GM12878 (cell line): Measurements from ENCODE around the gene CYB5A.

Experiments used
- CTCF ChIP-seq, 3 experiments: IDR thresholded peaks in 2 of 3; conservative IDR thresholded peaks in 1 of 3; 2 replicates each; pipeline ENCODE4 v1.5.1; 2011; ENCODE audit warnings: low read depth in 3 of 3, low read length in 3 of 3, mild to moderate bottlenecking in 3 of 3, control low read depth in 2 of 3, moderate library complexity in 2 of 3, inconsistent platforms in 1 of 3, mixed read lengths in 1 of 3; ENCODE audit not compliant: control insufficient read depth in 2 of 3, insufficient read depth in 1 of 3; ENCODE audit errors: extremely low read depth in 1 of 3
- EP300 ChIP-seq, 2 experiments: fragments of 150-350 bp in 1 of 2; IDR thresholded peaks; 2 replicates each; pipeline ENCODE4 v1.6.1; 2011 to 2012; ENCODE audit warnings: low read depth in 2 of 2, low read length in 2 of 2, borderline replicate concordance in 1 of 2, improper control_type of control experiment in 1 of 2, inconsistent platforms in 1 of 2; ENCODE audit not compliant: control insufficient read depth in 1 of 2
- FOXM1 ChIP-seq: IDR thresholded peaks from 2 replicates; pipeline ENCODE4 v1.6.1; 2012; ENCODE audit warnings: low read depth, mild to moderate bottlenecking, inconsistent platforms, low read length, moderate library complexity
- JUNB ChIP-seq: IDR thresholded peaks from 2 replicates; pipeline ENCODE4 v1.6.1; 2016; ENCODE audit warnings: antibody characterized with exemption, mild to moderate bottlenecking
- MAX ChIP-seq: IDR thresholded peaks from 2 replicates; pipeline ENCODE4 v1.6.1; 2012; ENCODE audit warnings: low read depth, low read length, improper control_type of control experiment
- MTA2 ChIP-seq: fragments of 450-650 bp; IDR thresholded peaks from 2 replicates; pipeline ENCODE4 v1.6.1; 2016; ENCODE audit warnings: low read depth, mild to moderate bottlenecking, moderate library complexity
- POLR2A ChIP-seq: IDR thresholded peaks from 2 replicates; pipeline ENCODE4 v1.6.1; 2011; ENCODE audit warnings: low read depth, mild to moderate bottlenecking, low read length
- RBBP5 ChIP-seq: fragments of 200-600 bp; sonication (generic); conservative IDR thresholded peaks from 2 replicates; pipeline ENCODE4 v1.6.1; 2016
- SMARCA5 ChIP-seq: fragments of 450-650 bp; IDR thresholded peaks from 2 replicates; pipeline ENCODE4 v1.6.1; 2017; ENCODE audit warnings: mild to moderate bottlenecking
- SMC3 ChIP-seq: IDR thresholded peaks from 2 replicates; pipeline ENCODE4 v1.6.1; 2011; ENCODE audit warnings: low read length, improper control_type of control experiment, borderline replicate concordance
- SRF ChIP-seq, 2 experiments: IDR thresholded peaks; 2 replicates each; pipeline ENCODE4 v1.6.1; 2011; ENCODE audit warnings: low read depth in 2 of 2, low read length in 2 of 2, mild to moderate bottlenecking in 1 of 2, moderate library complexity in 1 of 2
- ZNF274 ChIP-seq: IDR thresholded peaks from one replicate; pipeline ENCODE4 v1.8.0; 2011; ENCODE audit not compliant: insufficient read length, insufficient read depth

GRCh38 chr18:74226156-74226555, 65.6 kb downstream of the CYB5A start:
- TF ChIP-seq CTCF (IDR thresholded peaks at IDR 0.05 in 2 of 3, conservative IDR thresholded peaks at IDR 0.05 in 1 of 3; ENCODE audit: control insufficient read depth in 2 of 3, extremely low read depth in 1 of 3, insufficient read depth in 1 of 3, low read depth in 3 of 3, low read length in 3 of 3) (no peak), POLR2A (no peak), SRF (IDR thresholded peaks at IDR 0.05; ENCODE audit: low read depth in 2 of 2, low read length in 2 of 2) (no peak), RBBP5 (no peak), SMC3 (no peak), SMARCA5 (no peak), MTA2 (no peak), FOXM1 (no peak), JUNB (no peak), MAX (no peak), EP300 (IDR thresholded peaks at IDR 0.05; ENCODE audit: borderline replicate concordance in 1 of 2, control insufficient read depth in 1 of 2, low read depth in 2 of 2, low read length in 2 of 2) (no peak), ZNF274 (no peak)
